Measurements from ENCODE around the gene SMARCD3.

DNA sequence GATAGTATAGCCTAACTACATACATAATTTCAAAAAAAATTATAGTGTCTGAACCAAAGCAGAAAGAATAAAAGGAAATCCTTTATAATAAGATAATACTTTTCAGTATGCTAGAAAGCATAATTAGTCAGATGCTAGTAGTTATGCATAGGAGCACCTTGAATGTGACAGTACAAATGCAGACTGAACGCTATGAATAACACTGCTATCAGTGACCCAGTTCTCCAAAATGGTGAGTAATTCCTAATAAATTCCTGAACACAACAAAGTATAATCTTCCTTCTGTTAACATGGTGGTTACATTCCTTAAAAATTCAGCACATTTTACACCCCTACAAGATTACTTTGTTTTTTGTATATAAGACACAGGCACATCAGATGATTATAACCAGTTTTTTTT lies 17.4 kb downstream of the SMARCD3 start:
- TF ChIP-seq, protein P1, sequence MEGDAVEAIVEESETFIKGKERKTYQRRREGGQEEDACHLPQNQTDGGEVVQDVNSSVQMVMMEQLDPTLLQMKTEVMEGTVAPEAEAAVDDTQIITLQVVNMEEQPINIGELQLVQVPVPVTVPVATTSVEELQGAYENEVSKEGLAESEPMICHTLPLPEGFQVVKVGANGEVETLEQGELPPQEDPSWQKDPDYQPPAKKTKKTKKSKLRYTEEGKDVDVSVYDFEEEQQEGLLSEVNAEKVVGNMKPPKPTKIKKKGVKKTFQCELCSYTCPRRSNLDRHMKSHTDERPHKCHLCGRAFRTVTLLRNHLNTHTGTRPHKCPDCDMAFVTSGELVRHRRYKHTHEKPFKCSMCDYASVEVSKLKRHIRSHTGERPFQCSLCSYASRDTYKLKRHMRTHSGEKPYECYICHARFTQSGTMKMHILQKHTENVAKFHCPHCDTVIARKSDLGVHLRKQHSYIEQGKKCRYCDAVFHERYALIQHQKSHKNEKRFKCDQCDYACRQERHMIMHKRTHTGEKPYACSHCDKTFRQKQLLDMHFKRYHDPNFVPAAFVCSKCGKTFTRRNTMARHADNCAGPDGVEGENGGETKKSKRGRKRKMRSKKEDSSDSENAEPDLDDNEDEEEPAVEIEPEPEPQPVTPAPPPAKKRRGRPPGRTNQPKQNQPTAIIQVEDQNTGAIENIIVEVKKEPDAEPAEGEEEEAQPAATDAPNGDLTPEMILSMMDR (IDR thresholded peaks at IDR 0.05), result no peak
- no peak for TF ChIP-seq POLR2A (IDR thresholded peaks at IDR 0.05)

All from testis (tissue), 2 donors.